ENCODE data around the gene PIK3R2. TPM values are rescaled to one million over a fixed set of nuclear protein-coding genes. Genes with fewer than 3 reads are reported as not detected.

Gene PIK3R2
- polyA plus RNA-seq, 1 donor: 27.1 TPM

DNA sequence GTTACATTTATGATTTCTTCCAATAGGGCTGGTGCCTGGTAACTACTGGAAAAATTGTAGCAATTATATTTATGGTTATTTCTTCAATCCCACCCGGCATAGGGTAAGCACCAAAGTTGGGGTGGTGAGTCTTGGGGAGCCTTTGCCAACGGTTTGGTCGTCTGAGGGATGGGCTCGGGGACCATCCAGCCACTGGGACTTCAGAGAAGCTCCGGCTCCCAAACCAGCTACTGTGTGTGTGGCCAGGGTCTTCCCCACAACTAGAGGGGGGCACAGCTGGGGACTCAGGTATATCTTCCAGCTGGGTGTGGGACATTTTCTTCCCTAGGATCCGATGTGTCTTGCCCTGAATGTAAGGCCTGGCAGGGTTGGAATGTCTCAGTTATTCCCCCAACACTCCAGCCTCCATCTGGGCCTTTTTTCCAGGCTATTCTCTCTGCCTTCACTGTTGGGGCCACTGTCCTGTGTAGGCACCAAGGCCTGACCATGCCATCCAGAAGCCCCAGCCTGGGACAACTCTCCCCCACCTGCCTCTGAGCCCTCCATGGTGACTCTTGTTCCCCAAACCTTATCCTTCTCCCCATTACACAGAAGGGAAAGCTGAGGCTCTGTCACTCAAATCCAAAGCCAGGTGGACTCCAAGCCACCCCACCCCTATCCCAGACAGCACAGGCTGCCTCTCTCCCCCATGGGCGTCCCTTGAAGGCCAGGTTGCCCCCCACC, 19.5 kb downstream of the PIK3R2 start:
- DNase-seq: no peak

- no peak for DNase-seq
Measured at GRCh38 chr19:18173054-18173571, 20.1 kb downstream of the PIK3R2 start.

DNA sequence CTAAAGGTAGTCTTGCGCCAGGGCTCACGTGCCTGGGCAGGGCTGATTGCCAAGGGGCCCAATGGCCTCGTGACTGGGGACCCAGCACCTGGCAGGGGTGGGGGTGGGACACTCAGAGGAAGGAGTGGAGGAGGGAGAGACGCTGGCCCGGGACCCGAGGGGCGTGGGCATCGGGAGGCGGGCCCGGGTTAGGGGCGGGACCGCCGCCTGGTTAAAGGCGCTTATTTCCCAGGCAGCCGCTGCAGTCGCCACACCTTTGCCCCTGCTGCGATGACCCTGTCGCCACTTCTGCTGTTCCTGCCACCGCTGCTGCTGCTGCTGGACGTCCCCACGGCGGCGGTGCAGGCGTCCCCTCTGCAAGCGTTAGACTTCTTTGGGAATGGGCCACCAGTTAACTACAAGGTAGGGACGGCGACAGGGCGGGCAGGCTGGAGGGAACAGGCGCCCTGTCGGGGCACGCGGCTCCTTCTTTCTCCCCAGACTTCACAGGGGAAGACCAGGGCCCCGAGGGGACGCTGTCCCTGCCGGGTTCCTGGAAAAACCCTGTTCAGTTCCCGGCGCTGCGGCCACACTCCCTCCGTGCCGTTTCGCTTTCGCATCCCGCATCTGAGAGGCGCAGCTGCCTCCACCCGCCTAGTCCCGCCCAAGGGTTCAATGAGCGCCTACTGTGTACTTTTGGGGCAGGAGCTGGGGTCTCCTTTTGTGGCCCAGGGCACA, 20.8 kb downstream of the PIK3R2 start, which contains the start of gene IFI30:
Gene IFI30, plus strand, starts transcription at position 242 of the 717 bp plus-strand sequence. Its CDS starts 29 bp downstream, at position 271.
- peak; percentile 64 for DNase-seq

DNA sequence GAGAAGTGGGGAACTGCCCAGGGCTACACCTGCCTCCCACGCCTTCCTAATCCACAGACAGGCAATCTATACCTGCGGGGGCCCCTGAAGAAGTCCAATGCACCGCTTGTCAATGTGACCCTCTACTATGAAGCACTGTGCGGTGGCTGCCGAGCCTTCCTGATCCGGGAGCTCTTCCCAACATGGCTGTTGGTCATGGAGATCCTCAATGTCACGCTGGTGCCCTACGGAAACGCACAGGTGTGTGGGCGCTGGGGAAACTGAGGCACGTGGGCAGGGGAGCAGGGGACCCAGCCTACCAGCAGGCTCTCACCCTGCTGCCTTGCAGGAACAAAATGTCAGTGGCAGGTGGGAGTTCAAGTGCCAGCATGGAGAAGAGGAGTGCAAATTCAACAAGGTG, 22.0 kb downstream of the PIK3R2 start:
- no peak for DNase-seq

DNA sequence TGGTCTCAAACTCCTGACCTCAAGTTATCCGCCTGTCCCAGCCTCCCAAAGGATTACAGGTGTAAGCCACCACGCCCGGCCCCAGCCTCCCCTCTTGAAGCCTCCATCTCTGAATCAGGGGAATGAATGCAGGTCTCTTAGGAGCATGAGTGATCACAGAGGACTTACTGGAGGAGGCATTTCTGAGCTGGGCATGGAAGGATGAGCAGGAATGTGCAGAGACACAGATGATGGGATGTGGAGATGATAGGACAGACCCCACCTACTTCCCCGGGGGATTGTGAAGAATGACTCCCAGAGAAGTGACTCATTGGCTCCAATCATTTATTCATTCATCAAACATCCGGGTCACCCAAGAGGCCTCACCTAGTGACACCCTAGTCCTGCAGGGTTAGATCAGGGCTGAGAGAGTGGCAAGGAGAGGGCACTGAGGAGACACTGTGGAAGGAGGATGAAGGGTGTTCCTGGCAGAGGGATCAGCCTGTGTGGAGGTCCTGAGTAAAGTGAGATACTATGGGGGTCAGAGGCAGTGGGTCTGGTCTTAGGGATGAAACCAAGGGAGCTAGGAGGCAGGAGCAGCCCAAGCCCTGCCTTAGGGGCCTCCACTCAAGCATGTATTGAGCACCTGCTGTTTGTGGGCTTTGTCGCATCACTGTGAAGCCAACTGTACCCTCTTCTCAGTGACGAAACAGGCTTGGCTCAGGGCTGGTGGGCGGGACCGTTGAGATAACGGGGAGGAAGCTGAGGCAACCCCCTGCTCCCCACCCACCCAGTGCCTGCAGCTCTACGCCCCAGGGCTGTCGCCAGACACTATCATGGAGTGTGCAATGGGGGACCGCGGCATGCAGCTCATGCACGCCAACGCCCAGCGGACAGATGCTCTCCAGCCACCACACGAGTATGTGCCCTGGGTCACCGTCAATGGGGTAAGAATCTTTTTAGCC, 23.7 kb downstream of the PIK3R2 start:
- DNase-seq: no peak

DNA sequence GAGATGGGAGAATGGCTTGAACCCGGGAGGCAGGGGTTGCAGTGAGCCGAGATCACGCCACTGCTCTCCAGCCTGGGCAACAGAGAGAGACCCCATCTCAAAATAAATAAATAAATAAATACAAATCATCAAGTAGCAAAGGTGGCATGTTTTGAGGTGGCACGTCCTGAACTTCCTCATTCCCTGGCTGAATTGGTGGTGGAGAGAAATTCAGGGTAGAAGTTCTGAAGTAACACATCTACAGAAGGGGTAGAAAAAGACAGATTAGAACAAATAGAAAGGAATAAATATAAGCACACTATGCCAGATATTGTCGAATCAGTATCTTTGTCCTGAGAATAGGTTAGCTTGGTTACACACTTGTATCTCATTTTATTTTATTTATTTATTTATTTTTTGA, 27.0 kb downstream of the PIK3R2 start:
- no peak for DNase-seq

GRCh38 chr19:18183529-18183928, 30.6 kb downstream of the PIK3R2 start:
- no peak for DNase-seq

- DNase-seq: no peak
Measured at GRCh38 chr19:18185538-18185937, 32.6 kb downstream of the PIK3R2 start.

- no peak for DNase-seq
Measured at GRCh38 chr19:18190278-18190677, 37.3 kb downstream of the PIK3R2 start.

DNA sequence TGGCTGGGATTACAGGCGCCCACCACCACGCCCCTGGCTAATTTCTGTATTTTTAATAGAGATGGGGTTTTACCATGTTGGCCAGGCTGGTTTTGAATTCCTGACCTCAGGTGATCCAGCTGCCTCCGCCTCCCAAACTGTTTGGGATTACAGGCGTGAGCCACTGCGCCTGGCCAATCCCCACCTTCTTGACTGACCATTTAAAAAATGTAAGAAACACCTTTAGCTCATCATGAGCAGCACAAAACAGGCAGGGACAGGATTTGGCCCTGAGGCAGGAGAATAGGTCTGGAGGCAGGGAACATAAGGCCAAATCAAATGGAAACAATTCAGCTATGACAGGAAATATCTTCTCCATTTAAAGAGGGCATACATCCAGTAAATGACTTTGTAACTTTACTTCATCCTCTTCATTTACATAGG, 38.7 kb downstream of the PIK3R2 start:
- no peak for DNase-seq

DNA sequence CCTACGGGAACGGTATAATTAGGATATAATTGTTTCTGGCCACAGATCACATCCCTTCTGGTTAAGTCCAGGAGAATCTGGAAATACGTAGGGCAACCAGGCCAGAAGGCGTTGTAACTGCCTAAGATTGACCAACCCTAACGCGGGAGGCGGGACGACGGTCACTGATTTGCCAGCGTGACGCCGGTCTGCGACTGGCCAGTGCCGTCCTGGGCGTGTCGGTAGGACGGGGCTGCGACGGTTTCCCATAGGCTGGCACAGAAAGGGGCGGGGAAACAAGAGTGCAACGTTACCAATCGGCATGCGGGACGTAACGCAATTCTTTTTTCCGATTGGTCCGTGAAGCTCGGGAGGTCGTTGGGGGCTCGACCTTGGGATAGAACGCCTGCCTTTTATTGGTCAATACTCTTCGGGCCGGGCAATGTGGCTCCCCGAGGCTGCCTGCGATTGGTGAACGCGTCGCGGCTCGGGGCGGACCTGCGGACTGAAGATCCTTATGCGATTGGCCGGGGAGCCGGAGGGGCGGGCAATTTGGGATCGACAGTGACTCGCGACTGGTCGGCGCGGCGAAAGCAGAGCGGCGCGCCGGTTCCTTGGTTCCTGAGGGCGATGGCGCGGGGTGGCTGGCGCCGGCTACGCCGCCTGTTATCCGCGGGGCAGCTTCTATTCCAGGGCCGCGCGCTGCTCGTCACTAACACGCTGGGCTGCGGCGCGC, 39.9 kb downstream of the PIK3R2 start, which contains the start of gene MPV17L2:
Gene MPV17L2, plus strand, starts transcription at position 546 of the 715 bp plus-strand sequence. Its CDS starts 64 bp downstream, at position 610.
- peak; percentile 100 for DNase-seq

DNA sequence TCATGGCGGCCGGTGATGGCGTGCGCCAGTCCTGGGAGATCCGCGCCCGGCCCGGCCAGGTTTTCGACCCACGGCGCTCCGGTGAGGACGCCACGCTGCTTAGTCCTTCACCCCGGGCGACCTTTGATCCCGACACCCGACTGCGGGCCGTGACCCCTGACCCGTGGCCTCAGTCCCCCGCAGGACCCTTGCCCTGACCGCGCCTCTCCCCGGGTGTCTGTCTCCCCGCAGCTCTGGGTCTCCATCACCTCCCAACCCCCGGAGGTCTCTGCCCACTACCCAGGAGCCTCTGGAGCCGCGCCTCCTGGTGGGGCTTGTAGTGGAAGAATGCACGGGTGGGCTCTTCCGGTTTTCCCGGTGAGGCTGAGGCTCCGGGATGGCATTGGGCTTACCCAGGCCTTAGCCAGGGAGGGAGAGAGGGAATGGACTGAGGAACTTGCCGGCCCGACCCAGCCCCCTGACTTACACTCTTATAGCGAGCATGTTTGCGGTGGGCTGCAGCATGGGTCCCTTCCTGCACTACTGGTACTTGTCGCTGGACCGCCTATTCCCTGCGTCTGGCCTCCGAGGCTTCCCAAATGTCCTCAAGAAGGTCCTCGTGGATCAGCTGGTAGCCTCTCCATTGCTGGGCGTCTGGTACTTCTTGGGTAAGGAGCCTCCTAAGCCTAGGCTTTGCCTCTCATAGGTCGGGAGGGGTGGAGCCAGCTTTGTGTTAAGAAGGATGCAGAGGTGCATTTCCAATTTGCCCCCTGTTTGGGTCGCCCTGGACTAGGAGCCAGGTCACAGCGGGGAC, 40.6 kb downstream of the PIK3R2 start:
- DNase-seq: no peak

- DNase-seq: no peak
Measured at GRCh38 chr19:18194181-18194530, 41.2 kb downstream of the PIK3R2 start.

GRCh38 chr19:18194554-18195238, 41.7 kb downstream of the PIK3R2 start:
- no peak for DNase-seq

GRCh38 chr19:18196511-18196845, 43.5 kb downstream of the PIK3R2 start:
- DNase-seq: no peak

- no peak for DNase-seq
Measured at GRCh38 chr19:18197306-18197705, 44.3 kb downstream of the PIK3R2 start.

GRCh38 chr19:18197941-18198340, 45.0 kb downstream of the PIK3R2 start:
- no peak for DNase-seq

DNA sequence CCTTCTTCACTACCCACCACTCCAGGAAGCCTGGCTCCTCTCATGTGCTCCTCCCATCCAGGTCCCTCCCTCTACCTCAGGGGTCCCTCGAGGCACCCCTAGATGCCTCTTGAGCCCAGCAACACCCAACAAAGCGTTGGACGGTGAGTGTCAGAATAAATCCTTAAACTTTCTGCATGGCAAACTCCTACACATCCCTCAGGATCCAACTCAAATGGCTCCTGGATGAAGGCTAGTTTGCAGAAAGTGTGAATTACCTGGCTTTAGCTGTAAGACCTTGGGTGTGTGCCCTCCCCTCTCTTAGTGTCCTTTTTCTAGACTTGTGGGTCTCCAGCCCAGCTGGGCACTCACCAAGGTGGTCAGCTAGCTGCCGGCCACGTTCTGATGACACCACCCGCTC, 45.4 kb downstream of the PIK3R2 start:
- no peak for DNase-seq

GRCh38 chr19:18202397-18202777, 49.4 kb downstream of the PIK3R2 start:
- DNase-seq: no peak

GRCh38 chr19:18202778-18203407, 49.9 kb downstream of the PIK3R2 start:
- DNase-seq: no peak

Data from left kidney (tissue), 2 donors.